ENCODE data around the gene BCO1.

Gene BCO1

GRCh38 chr16:81238296-81239011, at the start of gene BCO1:
Gene BCO1, plus strand, starts transcription at chr16:81238689. Its CDS starts 220 bp downstream, at chr16:81238909.
- no peak for TF ChIP-seq CTCF (IDR thresholded peaks at IDR 0.05; ENCODE audit: low read length)
- TF ChIP-seq EZH2 (IDR thresholded peaks at IDR 0.05; ENCODE audit: borderline replicate concordance, low read length), result no peak
- Histone ChIP-seq H3F3A (ENCODE audit: insufficient read depth, low read length) (no peaks in the 10 kb centered on the region), H3K9ac (ENCODE audit: low read length) (no peak within 1 kb of the TSS), H3K79me2 (ENCODE audit: insufficient read depth, low read length) (no peaks in the 10 kb centered on the region), H2AFZ (ENCODE audit: low read length) (no peak within 1 kb of the TSS), H3K27me3 (ENCODE audit: insufficient read depth, low read length) (peaks cover 4% of the 10 kb centered on the region; the same call in 1 of the 2 replicates), H3K4me1 (ENCODE audit: insufficient read depth, low read length, severe bottlenecking) (no peaks in the 10 kb centered on the region), H3K36me3 (ENCODE audit: insufficient read depth, low read length) (no peaks in the 10 kb centered on the region), H3K27ac (ENCODE audit: low read depth, low read length, poor library complexity, severe bottlenecking) (no peak within 1 kb of the TSS), H3K4me3 (ENCODE audit: low read depth, low read length, poor library complexity, severe bottlenecking) (no peak within 1 kb of the TSS), H3K9me2 (ENCODE audit: low read depth, low read length) (no peaks in the 10 kb centered on the region), H3K9me3 (ENCODE audit: low read length) (no peaks in the 10 kb centered on the region), H3K4me2 (ENCODE audit: low read length) (no peak within 1 kb of the TSS), H4K20me1 (ENCODE audit: insufficient read depth, low read length) (no peaks in the 10 kb centered on the region)

GRCh38 chr16:81189100-81189664, 49.3 kb upstream of the BCO1 start:
- H4K20me1 ChIP-seq (ENCODE audit: insufficient read depth, low read length), result no peaks in the 10 kb centered on the region
- no peaks in the 10 kb centered on the region for H3K27me3 ChIP-seq (ENCODE audit: insufficient read depth, low read length)
- H3K4me3 ChIP-seq (ENCODE audit: low read depth, low read length, poor library complexity, severe bottlenecking), result no peak overlapping the region
- no peaks in the 10 kb centered on the region for H3K9me3 ChIP-seq (ENCODE audit: low read length)
- no peak overlapping the region for H3K9ac ChIP-seq (ENCODE audit: low read length)
- H3K4me1 ChIP-seq (ENCODE audit: insufficient read depth, low read length, severe bottlenecking), result no peaks in the 10 kb centered on the region
- H3F3A ChIP-seq (ENCODE audit: insufficient read depth, low read length), result no peaks in the 10 kb centered on the region
- no peak overlapping the region for H3K27ac ChIP-seq (ENCODE audit: low read depth, low read length, poor library complexity, severe bottlenecking)
- no peaks in the 10 kb centered on the region for H3K9me2 ChIP-seq (ENCODE audit: low read depth, low read length)
- no peaks in the 10 kb centered on the region for H3K36me3 ChIP-seq (ENCODE audit: insufficient read depth, low read length)
- no peak overlapping the region for H3K4me2 ChIP-seq (ENCODE audit: low read length)
- no peak for TF ChIP-seq CTCF (IDR thresholded peaks at IDR 0.05; ENCODE audit: low read length)
- TF ChIP-seq EZH2 (IDR thresholded peaks at IDR 0.05; ENCODE audit: borderline replicate concordance, low read length), result no peak
- no peaks in the 10 kb centered on the region for H3K79me2 ChIP-seq (ENCODE audit: insufficient read depth, low read length)
- H2AFZ ChIP-seq (ENCODE audit: low read length), result no peak overlapping the region

GRCh38 chr16:81190667-81191066, 47.8 kb upstream of the BCO1 start:
- no peaks in the 10 kb centered on the region for H3K79me2 ChIP-seq (ENCODE audit: insufficient read depth, low read length)
- no peak overlapping the region for H3K9ac ChIP-seq (ENCODE audit: low read length)
- H2AFZ ChIP-seq (ENCODE audit: low read length), result no peak overlapping the region
- TF ChIP-seq EZH2 (IDR thresholded peaks at IDR 0.05; ENCODE audit: borderline replicate concordance, low read length) (no peak), CTCF (IDR thresholded peaks at IDR 0.05; ENCODE audit: low read length) (no peak)
- no peaks in the 10 kb centered on the region for H3F3A ChIP-seq (ENCODE audit: insufficient read depth, low read length)
- no peaks in the 10 kb centered on the region for H3K9me3 ChIP-seq (ENCODE audit: low read length)
- no peaks in the 10 kb centered on the region for H3K36me3 ChIP-seq (ENCODE audit: insufficient read depth, low read length)
- H3K27me3 ChIP-seq (ENCODE audit: insufficient read depth, low read length), result no peaks in the 10 kb centered on the region
- H4K20me1 ChIP-seq (ENCODE audit: insufficient read depth, low read length), result no peaks in the 10 kb centered on the region
- no peak overlapping the region for H3K27ac ChIP-seq (ENCODE audit: low read depth, low read length, poor library complexity, severe bottlenecking)
- no peak overlapping the region for H3K4me2 ChIP-seq (ENCODE audit: low read length)
- no peak overlapping the region for H3K4me3 ChIP-seq (ENCODE audit: low read depth, low read length, poor library complexity, severe bottlenecking)
- no peaks in the 10 kb centered on the region for H3K9me2 ChIP-seq (ENCODE audit: low read depth, low read length)
- no peaks in the 10 kb centered on the region for H3K4me1 ChIP-seq (ENCODE audit: insufficient read depth, low read length, severe bottlenecking)
